GM12878 (cell line): ENCODE measurements around the gene SLC2A4RG. TPM values are rescaled to one million over a fixed set of nuclear protein-coding genes. Genes with fewer than 3 reads are reported as not detected.

Experiments
- ATAC-seq: fragments of 200-7000 bp; cut with Tn5 transposase; 3 replicates; pipeline ENCODE4 v1.9.1; 2020; ENCODE audit warnings: mild to moderate bottlenecking, moderate library complexity
- BruUV-seq: library from RNA; stranded (reverse); fragments of 400-500 nt; replicated peaks from 2 replicates; lab custom pipeline; 2021; lab: Mats Ljungman, UMichigan
- CTCF ChIA-PET: fragments of 300-600 bp; sonication (Branson Sonifier 250); formaldehyde crosslinking; extraction: SDS; loops from one replicate; lab custom pipeline; 2021; ENCODE audit warnings: inconsistent platforms; lab: Yijun Ruan, JAX
- POLR2A ChIA-PET: fragments of 350-600 bp; formaldehyde crosslinking; extraction: SDS; loops from one replicate; lab custom pipeline; 2021; ENCODE audit warnings: inconsistent platforms; lab: Charles Lee
- RAD21 ChIA-PET: fragments of 300-600 bp; sonication (Branson Sonifier 250); formaldehyde crosslinking; loops from one replicate; lab custom pipeline; 2023; ENCODE audit warnings: antibody characterized with exemption; ENCODE audit not compliant: unreplicated experiment; lab: Charles Lee
- SMC1A ChIA-PET: fragments of 300-600 bp; sonication (Branson Sonifier 250); formaldehyde crosslinking; loops from one replicate; lab custom pipeline; 2023; ENCODE audit not compliant: unreplicated experiment, uncharacterized antibody; lab: Charles Lee
- DNase-seq: peaks from one replicate; pipeline ENCODE4 v3.0.0-alpha.2; 2011; ENCODE audit warnings: low read depth, low spot score
- FAIRE-seq: peaks from 3 replicates; lab custom pipeline; 2011; peaks lifted over from hg19 to GRCh38; lab: Jason Lieb, UNC
- H2AFZ ChIP-seq: 2 replicates; pipeline ENCODE4 v1.6.0; 2011; ENCODE audit warnings: low read depth, low read length, control low read depth; ENCODE audit not compliant: control insufficient read depth
- H3K27ac ChIP-seq: 2 replicates; pipeline ENCODE4 v1.5.1; 2011; ENCODE audit warnings: control low read depth; ENCODE audit not compliant: control insufficient read depth, insufficient read depth
- H3K27me3 ChIP-seq, 2 experiments: replicated peaks in 1 of 2; 2 replicates each; pipeline versions ENCODE4 v1.6.0 to v1.6.1; 2011; ENCODE audit warnings: low read length in 1 of 2; ENCODE audit not compliant: control insufficient read depth in 2 of 2, insufficient read depth in 2 of 2
- H3K36me3 ChIP-seq, 2 experiments: 2 replicates each; pipeline ENCODE4 v1.5.1; 2011; ENCODE audit warnings: low read length in 1 of 2; ENCODE audit not compliant: control insufficient read depth in 2 of 2, insufficient read depth in 2 of 2
- H3K4me1 ChIP-seq: 2 replicates; pipeline ENCODE4 v1.6.1; 2011; ENCODE audit warnings: mild to moderate bottlenecking, low read length, moderate library complexity, mixed read lengths; ENCODE audit not compliant: control insufficient read depth, insufficient read depth
- H3K4me2 ChIP-seq: 2 replicates; pipeline ENCODE4 v1.6.0; 2011; ENCODE audit warnings: control low read depth; ENCODE audit not compliant: control insufficient read depth, insufficient read depth
- H3K4me3 ChIP-seq: fragments of 200-600 bp; sonication (generic); 2 replicates; pipeline ENCODE4 v1.5.1; 2016
- H3K79me2 ChIP-seq: 2 replicates; pipeline ENCODE4 v1.6.0; 2011; ENCODE audit warnings: low read length; ENCODE audit not compliant: control insufficient read depth, insufficient read depth
- H3K9ac ChIP-seq: 2 replicates; pipeline ENCODE4 v1.8.0; 2011; ENCODE audit warnings: low read length, control low read depth, mixed read lengths; ENCODE audit not compliant: control insufficient read depth, insufficient read depth
- H3K9me3 ChIP-seq: replicated peaks from 3 replicates; pipeline ENCODE4 v1.5.1; 2011; ENCODE audit warnings: mild to moderate bottlenecking, low read length; ENCODE audit not compliant: control insufficient read depth, insufficient read depth
- H4K20me1 ChIP-seq: 2 replicates; pipeline ENCODE4 v1.6.0; 2011; ENCODE audit not compliant: control insufficient read depth, insufficient read depth
- LARP7 ChIP-seq: fragments of 450-650 bp; IDR thresholded peaks from 2 replicates; pipeline ENCODE4 v1.6.1; 2017; ENCODE audit warnings: mild to moderate bottlenecking
- PRDM15 ChIP-seq: fragments of 450-650 bp; formaldehyde crosslinking; IDR thresholded peaks from 2 replicates; pipeline ENCODE4 v1.4.0; 2020; ENCODE audit warnings: mild to moderate bottlenecking, moderate library complexity
- RB1 ChIP-seq: fragments of 450-650 bp; formaldehyde crosslinking; IDR thresholded peaks from 2 replicates; pipeline ENCODE4 v1.6.1; 2017; ENCODE audit warnings: mild to moderate bottlenecking, borderline replicate concordance
- TARDBP ChIP-seq: IDR thresholded peaks from 2 replicates; pipeline ENCODE4 v1.6.1; 2016; ENCODE audit warnings: borderline replicate concordance
- ZNF207 ChIP-seq: fragments of 450-650 bp; IDR thresholded peaks from 2 replicates; pipeline ENCODE4 v1.6.1; 2014; ENCODE audit warnings: antibody characterized with exemption, mild to moderate bottlenecking, borderline replicate concordance
- WGBS: methylation state at CpG from one replicate; pipeline ENCODE4 v1.1.6; 2016; ENCODE audit warnings: low lambda C conversion rate; ENCODE audit not compliant: insufficient replicate concordance, insufficient coverage; ENCODE audit errors: missing lambda C conversion rate; 5-methylcytosine and 5-hydroxymethylcytosine counted together
- in situ Hi-C: fragments of 300-500 bp; cut with MboI; formaldehyde crosslinking; loops from 9 replicates; pipeline ENCODE4 v1.14.3; 2018; ENCODE audit warnings: mixed read lengths
- intact Hi-C: fragments of 100-400 bp; cut with micrococcal nuclease; formaldehyde crosslinking; loops from one replicate; pipeline ENCODE4 v1.14.2; 2022; ENCODE audit not compliant: unreplicated experiment
- polyA plus RNA-seq, 11 experiments: library from polyadenylated mRNA; depleted of rRNA in 4 of 11; unstranded in 6 of 11; stranded (reverse) in 5 of 11; fragments of >200 nt; fragmentation: Nextera tagmentation in 4 of 11; fragmentation: Illumina TruSeq in 1 of 11; extraction: Ambion mirVana in 4 of 11; extraction: Trizol in 1 of 11; gene quantifications; 1 replicate in 1 of 11; 2 replicates in 10 of 11; pipeline versions ENCODE4 v1.2.1 to v1.2.3, GENCODE V29; 2011 to 2016; ENCODE audit warnings: inconsistent platforms in 2 of 11, missing spikeins in 2 of 11, low read depth in 1 of 11
- total RNA-seq, 4 experiments: library from RNA; depleted of rRNA in 3 of 4; stranded (reverse); fragments of >200 nt in 3 of 4; fragmentation: Illumina TruSeq in 1 of 4; extraction: Trizol in 1 of 4; gene quantifications; 2 replicates each; pipeline versions ENCODE4 v1.2.1 to v1.2.3, GENCODE V29; 2013 to 2021

The SLC2A4RG gene
- total and polyA plus RNA-seq, 10 of the 15 experiments (the other 5 are each of a cell fraction or from before 2014, with no cell fraction given) = 0.34 to 65.9 (median 13.3) TPM

GRCh38 chr20:63745424-63745805 is 5.8 kb downstream of the SLC2A4RG start:
- no peak for FAIRE-seq
- ATAC-seq = no peak
- ChIA-PET POLR2A (no interaction called here), SMC1A (no interaction called here), RAD21 (no interaction called here), CTCF (interaction anchor here (0.6 kb wide), 1 partner anchor 13 kb away, joined by 3 read pairs; no protein-coding TSS in a partner anchor)
- WGBS = 79% methylated on average over 15 of the region's 15 CpGs
- in situ Hi-C loops = no loop called here
- Histone ChIP-seq H3K27ac (no peak overlapping the region), H3K36me3 (peaks cover 0 to 4% of the 10 kb centered on the region in 2 experiments; a peak in 2 of 4 replicates), H3K9ac (no peak overlapping the region), H3K9me3 (no peaks in the 10 kb centered on the region), H4K20me1 (no peaks in the 10 kb centered on the region), H2AFZ (no peak overlapping the region), H3K4me1 (peaks cover 8% of the 10 kb centered on the region; the same call in 1 of the 2 replicates), H3K4me2 (no peak overlapping the region), H3K4me3 (no peak overlapping the region), H3K27me3 (no peaks in the 10 kb centered on the region), H3K79me2 (peaks cover 5% of the 10 kb centered on the region)
- no peak for TF ChIP-seq TARDBP
- no peak for TF ChIP-seq LARP7
- no peak for TF ChIP-seq RB1
- TF ChIP-seq ZNF207 = no peak
- TF ChIP-seq PRDM15 (CRISPR knock-in tag) = no peak
- BruUV-seq = no TSS peak
- intact Hi-C loops = no loop called here
- DNase-seq = no peak
